T-helper 2 cell treated with Interferon-gamma antibody and Interleukin-4, amounts not matched to agents 100 ng/mL and 5 ng/mL, for 36 hours (primary cell): ENCODE data around the gene ERC2. TPM values are rescaled to one million over a fixed set of nuclear protein-coding genes. Genes with fewer than 3 reads are reported as not detected.

Experiments
- intact Hi-C: fragments of 100-400 bp; cut with micrococcal nuclease; formaldehyde crosslinking; loops from one replicate; pipeline ENCODE4 v1.15.1; 2023
- total RNA-seq: library from RNA; stranded (reverse); gene quantifications from 2 replicates; pipeline ENCODE4 v1.2.3, GENCODE V29; 2022

The ERC2 gene
- total RNA-seq, 1 donor from 2014 or later, result 0.20 TPM

DNA sequence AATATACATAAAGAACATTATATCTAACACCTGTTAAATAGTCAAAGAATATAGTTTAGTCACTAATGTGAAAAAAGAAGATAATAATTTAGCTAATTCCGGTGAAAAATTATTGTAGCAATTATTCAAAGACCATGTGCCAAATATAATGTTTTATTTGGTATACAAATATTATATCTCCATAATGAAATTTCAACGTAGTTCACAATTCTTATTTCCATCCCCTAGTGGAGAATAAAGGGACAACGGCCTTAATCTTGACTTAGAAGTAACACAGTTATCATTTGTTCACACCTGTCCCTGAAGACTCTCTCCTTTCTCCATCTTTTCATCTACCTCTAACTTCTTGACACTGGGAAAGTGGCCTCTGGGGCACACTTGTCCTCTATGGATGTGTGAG lies 213.4 kb downstream of the ERC2 start:
- intact Hi-C loops, result loop anchor here (5.0 to 10.0 kb wide), 2 partner anchors 820 to 1403 kb away; no protein-coding TSS in a partner anchor

DNA sequence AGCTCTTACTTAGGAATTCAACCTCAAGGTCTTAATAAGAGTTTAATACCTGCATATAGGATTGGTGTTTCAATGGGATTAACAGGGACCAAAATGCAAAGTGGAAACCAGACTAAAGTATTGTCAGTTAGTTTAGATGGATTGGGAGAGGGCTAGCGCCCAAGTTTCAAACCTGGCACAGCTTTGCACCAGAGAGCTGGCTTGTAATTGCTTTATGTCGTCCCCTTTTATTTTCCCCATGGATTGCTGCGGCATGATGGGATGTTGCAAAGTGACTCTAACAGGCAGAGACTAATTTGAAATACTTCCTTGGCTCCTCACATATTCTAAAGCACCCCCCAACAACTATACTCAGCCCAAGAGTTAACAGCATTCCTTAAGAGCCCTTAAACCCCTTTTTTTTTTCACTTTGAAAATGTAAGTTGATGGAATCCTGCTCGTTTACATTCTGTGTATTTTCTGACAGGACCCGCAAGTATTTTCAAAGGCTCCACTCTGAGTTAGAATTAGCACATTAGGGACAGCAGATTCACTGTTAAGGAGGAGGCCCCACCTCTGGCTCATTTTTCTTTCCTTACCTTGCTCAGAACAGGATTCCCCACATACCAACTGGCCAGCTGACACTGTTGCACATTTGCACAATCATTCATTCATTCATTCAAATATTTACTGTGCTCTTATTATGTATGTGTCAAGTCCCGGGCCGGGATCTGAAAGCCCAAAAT lies 214.2 kb downstream of the ERC2 start:
- intact Hi-C loops, result loop anchor here (5.0 to 10.0 kb wide), 2 partner anchors 819 to 1402 kb away; no protein-coding TSS in a partner anchor

DNA sequence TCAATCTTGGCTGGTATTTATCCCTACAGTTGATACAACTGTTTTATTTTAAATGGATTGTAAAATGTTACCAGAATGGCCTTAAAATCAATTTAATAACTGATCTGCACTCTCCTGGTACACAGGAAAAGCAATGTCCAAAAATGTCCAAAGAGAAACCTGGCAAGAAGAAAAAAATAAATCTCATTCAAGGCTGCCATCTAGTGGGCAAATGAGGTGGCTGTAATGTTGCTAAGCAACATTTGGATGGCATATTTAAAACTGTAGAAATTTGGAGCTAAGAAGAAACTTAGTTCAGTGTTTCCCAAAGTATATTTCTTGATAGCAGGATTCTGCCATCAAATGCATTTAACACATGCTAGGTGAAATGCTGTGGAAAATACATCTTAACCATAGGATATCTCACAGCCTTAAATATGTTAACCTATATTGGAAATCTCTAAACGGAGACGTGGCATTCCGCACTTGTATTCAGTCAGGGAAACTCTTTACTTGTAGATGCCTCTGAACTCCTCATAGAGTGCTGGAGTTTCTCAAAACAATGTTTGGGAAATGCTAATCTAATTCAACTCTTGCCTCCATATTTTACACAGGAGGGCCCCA lies 216.8 kb downstream of the ERC2 start:
- intact Hi-C loops, result loop anchor here (5.0 to 10.0 kb wide), 2 partner anchors 817 to 1399 kb away; no protein-coding TSS in a partner anchor

DNA sequence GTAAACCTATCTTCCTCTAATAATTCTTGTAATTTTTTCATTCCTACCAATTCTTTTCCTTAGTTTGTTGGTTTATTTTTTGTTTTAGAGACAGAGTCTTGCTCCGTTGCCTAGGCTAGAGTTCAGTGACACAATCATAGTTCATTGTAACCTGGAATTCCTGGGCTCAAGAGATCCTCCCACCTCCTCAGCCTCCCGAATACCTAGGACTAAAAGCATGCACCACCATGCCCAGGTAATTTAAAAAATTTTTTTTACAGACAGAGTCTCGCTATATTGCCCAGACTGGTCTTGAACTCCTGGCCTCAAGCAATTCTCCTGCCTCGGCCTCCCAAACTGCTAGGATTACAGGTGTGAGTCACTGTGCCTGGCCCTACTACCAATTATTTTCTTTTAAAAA lies 220.2 kb downstream of the ERC2 start:
- intact Hi-C loops, result no loop called here

DNA sequence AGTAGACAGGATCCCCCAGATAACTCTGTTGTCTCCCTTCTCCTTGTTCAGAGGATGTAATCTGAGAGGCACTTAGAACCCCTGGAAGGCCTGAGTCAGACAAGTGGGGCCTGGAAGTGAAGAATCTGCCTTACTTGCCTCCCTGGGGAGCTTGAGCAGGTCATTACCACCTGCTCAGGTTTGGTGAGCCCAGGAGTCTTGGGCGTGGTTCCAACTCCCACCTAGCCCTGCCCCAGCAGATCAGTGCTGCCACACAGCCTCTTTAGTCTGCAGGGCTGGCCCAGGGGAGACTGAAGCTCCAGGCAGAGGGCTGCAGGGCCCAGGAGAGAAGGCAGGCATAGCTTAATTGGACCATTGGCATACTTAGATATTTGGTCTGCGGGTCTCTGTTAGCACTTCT lies 230.0 kb downstream of the ERC2 start:
- intact Hi-C loops, result no loop called here

DNA sequence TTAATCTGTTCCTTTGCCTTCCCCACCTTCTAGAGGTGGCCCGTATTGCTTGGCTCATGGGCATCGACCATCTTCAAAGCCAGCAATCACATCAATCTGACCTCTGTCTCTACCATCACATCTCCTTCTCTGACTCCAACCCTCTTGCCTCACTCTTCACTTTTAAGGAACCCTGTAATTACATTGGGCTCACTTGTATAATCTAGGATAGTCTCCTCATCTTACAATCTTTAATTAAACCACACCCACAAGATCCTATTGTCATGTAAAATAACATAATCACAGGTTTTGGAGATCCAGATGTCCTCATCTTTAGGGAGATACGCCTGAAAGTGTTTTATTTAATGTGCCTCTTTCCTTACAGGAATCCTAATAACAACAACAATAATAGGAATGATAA lies 234.5 kb downstream of the ERC2 start:
- intact Hi-C loops, result no loop called here

DNA sequence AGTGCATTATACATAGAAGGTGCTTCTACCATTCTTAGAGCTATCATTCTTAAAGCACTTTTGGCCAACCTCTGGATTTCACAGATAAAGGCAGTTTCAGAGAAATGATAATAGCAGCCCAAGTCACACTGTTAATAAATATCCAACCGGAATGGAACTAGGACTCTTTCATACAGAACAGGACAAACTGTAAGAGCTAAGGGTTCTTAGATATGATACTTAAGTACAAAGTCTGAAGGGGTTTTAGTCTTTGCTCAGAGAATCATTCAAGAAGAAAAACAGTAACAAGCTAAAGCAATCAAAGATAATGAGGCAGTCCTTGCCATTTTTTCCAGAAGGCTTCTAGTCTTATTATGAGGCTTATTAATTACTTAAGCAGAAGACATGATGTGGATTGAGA lies 239.0 kb downstream of the ERC2 start:
- intact Hi-C loops, result no loop called here

DNA sequence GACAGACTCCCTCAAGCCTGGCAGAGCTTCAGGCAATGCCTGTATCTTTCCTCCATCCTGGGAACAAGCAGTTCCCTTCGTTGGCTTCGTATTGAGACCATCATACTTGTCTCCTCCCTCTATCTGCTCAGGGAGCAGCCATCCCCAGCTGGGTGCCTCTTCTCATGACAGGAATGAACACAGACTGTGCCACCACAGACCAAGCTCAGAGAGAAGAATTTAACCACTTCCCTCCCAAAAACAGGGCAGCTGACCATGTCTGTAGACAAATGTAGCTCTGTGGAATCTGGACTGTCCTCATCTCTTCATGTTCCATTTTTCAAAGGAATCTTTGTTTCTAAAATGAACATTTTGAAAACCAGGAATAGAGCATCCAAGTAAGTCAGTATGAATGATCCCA lies 245.4 kb downstream of the ERC2 start:
- intact Hi-C loops, result no loop called here

DNA sequence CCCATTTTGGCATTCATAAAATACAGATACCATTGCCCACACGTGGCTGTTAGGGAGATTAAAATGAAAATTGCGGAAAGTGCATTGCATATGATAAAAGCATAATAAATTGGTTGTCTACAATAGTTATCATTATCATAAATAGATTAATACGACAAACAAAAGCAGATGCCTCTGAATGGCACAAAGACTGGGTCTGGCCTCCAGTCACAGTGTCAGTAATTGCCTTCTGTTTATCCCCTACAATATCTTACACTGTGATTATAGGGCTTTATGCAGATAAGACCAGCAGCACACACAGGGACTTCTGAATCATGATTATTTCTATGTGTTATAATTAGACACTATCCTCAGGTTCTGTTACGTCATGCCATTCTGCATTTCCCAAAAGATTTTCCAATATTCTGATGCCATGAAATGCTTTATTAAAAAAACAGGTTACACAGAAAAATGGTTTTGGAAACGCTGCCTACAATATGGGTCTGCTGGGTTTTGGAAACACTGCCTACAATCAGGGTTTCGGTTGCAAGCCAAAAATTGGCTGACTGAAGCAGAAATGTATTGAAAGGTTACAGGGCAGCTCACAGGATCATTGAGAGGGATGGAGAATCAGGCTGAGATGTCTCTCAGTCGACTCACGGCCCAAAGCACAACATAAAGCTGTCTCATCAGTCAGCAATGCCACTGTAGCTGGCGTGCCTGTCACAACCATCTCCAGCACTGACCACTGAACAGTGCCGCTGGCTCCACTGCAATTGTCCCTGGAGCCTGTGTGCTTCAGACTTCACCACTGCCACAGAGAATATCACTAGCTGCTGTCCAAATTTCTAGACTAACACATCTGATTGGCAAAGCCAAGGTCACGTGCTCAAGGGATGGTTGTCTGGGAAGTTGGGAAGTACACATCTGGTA lies 248.1 kb downstream of the ERC2 start:
- intact Hi-C loops, result no loop called here

DNA sequence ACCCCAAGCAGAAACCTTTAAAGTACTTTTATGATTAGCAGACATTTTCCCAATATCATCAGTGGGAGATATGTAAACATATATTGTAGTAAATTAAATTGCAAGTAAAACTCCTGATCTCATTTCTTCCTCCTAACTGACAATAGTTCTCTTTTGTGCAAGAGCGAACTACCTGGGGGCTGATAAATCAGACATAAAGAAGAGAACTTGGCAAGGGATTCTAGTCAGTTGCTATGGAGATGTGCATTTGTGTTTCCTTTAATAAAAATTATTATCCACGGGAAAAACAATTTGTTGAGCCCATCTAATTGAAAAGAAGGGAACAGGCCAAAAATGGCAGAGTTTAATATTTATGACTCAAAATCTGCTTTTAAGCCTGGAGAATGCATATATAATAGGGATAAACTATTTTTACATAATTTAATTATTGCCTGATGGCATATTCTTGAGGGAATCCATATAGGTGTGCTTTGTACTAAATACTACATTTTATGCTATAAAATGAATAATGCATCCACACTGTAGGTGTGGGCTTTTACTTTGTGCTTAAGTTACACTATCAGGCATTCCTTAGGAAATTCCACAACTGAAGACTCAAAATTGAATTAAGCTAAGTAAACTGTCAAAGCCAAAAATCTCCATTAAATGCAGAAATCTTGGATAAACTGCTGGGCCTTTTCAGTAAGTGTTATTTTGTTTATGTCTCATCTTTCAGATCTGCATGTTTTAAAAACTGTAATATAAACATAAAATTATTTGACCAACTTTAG lies 258.1 kb downstream of the ERC2 start:
- intact Hi-C loops, result no loop called here

DNA sequence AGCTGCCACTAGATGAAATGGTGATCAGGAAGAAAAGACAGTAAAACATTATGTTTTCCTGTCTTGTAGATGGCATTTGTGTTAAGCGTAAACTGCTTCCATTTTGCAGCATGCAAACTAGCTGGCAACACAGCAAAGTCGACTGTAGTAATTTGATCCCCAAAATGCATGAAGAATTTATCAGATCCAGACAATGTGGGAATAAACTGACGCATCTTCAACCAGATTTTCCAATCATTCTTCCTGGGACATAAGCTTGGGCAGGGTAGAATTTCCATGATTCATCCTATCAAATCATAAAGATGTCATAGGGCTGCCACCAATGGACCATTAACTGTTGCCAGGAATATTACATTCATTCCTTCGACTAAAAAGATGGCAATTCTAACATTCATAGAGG lies 260.3 kb downstream of the ERC2 start:
- intact Hi-C loops, result no loop called here

DNA sequence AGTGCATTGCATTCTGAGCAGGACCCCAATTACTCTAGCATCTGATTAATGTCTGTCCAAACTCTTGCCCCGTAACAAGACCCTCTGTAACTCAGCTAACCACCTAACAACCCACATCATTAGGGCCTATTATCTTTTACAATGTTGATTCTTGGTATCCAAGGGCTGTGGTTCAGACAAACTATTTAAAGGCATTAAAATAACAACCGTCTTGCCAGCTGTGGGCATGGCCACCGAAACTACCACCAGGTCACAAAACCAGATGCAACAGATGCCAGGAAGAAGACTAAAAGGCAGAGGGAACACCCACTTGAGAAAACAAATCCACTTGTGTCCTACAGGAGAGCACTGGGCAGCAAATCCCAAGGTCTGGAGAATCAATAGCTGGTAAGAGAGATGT lies 262.9 kb downstream of the ERC2 start:
- intact Hi-C loops, result no loop called here

DNA sequence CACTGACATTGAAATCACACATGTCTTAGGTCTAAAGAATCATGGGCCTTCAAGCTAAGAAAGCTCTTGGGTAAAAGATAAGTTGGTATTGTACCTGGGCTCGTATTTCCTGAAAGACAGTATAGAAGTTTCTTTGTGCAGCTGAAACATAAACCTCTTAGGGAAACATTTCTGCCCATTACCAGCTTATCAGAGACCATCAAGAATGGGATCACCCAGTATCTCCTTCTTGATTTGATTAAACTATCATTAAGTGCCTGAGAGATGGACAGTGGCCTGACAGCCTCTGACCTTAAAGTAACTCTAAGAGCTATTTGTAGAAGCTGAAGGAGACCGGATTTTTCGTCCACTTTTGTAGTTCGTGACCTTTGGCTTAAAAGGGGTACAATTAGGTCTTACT lies 265.3 kb downstream of the ERC2 start:
- intact Hi-C loops, result no loop called here

DNA sequence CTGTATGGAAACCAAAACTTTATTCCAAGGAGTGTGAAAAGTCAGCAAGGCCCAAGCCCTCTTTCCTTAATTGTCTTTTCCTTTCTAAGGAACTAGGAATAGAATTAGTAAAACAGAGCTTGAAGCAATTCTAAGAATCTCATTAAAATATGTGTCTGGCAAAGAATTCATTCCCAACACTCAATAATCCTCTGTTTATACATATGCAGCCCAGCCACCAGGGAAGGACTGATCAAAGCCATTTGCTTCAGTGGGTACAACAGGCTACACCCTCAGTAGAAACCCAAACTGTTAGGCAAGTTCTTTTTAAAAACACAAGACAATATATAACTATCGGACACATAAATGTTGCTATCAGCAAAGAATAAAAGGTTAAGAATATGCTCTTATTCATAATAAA lies 266.9 kb downstream of the ERC2 start:
- intact Hi-C loops, result no loop called here

DNA sequence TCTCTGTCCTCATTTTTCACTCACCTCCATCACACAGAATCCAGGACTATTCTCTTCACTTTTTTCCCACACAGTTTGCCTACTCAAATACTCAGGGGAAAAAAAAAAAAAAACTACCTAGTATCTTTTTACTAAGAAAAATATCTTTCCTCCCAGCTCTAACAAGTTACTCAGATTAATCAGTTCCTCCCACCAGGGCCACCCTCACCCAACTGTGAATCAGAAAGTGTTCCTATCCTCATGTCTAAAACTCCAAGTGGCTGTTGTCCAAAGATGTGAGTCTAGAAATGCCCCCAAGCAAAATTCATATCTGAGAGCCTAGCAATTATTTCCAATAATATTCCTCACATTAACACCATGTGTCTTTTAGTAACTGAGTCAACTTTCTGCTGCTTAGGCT lies 268.0 kb downstream of the ERC2 start:
- intact Hi-C loops, result no loop called here

DNA sequence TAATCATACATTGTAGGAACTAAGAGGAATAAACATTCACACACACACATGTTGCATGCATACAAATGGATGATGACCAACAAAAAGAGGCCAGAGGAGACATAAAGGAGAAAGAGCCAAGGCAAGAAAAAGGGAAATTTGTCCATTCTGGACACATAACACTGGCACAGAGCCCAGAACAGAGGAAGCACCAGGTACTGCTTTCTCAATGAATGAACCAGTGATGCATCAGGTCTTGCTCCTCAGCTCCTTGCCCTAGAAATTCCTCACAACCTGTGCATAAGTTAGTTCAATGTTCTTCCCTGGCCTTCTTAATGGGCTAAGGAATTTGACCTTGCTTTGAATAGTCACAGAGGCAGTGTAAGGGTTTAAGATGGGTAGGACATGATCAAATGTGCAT lies 270.3 kb downstream of the ERC2 start:
- intact Hi-C loops, result no loop called here

DNA sequence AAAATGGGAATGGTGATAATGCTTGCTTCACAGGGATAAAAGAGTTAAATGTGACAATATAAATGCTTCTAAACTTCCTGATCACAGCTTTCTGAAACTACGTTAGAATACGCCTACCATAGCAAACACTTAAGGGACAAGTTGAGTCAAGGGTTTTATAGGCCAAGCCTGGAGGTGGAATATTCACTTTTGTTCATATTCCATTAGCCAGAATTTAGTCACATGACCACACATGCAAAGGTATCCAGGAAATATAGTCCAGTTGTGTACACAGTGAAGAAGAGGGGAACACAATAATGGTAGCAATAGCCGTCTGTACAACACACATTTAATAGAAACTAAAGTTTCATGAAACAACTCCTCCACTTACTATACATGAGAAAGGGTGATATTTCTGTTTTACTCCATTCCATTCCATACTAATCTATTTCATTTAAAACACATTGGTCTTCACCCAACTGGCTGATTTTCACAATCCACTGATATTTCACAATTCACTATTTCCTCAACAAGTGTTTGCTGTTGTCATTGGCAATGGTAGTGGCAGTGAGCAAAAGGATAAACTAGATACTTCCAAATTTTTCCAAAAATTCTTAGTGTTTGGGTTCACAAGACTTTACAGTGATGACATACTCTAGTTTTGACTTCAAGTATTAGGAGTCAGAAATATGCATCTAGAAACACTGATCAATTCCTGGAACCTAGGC lies 270.9 kb downstream of the ERC2 start:
- intact Hi-C loops, result no loop called here

DNA sequence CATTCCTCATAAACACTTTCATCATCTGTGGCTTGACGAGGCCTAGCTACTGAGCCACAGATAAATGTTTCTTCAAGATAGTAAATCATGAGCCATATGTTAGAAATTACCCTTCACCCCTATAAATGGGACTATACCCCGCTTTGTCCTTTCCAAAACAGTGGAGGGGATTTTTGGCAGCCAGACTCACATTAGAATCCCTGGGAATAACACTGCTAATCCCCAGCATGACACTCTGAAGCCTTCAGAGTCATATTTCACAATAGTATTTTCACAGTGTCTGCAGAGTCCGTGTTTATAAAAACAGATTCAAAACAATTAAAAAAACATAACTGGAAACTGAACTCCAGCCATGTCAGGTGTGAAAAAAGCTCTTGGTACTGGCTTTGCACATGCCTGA lies 271.6 kb downstream of the ERC2 start:
- intact Hi-C loops, result no loop called here

DNA sequence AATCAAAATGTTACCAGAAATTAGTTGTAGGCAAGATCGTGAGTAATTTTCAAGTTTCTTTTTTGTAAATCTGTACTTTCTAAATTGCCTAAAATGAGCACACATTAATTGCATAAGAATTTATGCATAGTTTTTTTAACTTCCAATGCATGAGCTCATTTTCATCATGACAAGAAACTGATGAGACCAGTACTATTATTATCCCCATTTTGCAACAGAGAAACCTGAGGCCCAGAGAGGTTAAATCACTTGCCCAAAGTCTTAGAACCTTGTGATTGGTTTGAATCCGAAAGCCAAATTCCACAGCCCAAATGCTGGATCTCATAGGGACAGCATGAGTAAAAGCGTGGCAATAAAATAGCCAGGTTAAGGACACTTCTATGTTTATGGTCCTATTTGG lies 274.7 kb downstream of the ERC2 start:
- intact Hi-C loops, result no loop called here

DNA sequence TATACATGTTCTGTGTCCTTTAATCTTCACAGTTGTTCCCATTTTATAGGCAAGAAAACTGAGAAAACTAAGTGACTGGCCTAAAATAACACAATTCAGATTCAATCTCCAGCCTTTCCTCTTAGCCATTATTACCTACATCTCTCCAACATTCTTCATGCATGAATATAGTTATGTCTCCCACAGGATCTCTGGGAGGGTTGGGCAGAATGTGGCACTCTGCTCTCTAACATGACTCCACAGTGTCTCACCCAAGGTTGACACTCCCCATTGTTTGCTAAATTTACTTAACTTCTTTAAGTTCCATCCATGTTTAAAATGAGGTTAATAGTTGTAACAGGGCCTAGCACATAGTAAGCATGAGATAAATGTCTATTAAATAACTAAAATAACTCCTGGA lies 276.3 kb downstream of the ERC2 start:
- intact Hi-C loops, result no loop called here
